Left ventricle myocardium inferior (tissue), 1 donor: Measurements from ENCODE around the gene ZCCHC2. TPM values are rescaled to one million over a fixed set of nuclear protein-coding genes. Genes with fewer than 3 reads are reported as not detected.

Source experiments
- DNase-seq: peaks from one replicate; pipeline ENCODE4 v3.0.0-alpha.2; 2020
- H3K27ac ChIP-seq: fragments of 200-600 bp; replicated peaks from 2 replicates; pipeline ENCODE4 v1.8.0; 2021
- H3K27me3 ChIP-seq: fragments of 200-600 bp; 2 replicates; pipeline ENCODE4 v1.8.0; 2021; ENCODE audit warnings: low read depth
- H3K36me3 ChIP-seq: fragments of 200-600 bp; 2 replicates; pipeline ENCODE4 v1.8.0; 2021
- H3K4me1 ChIP-seq: fragments of 200-600 bp; 2 replicates; pipeline ENCODE4 v1.8.0; 2021
- H3K4me3 ChIP-seq: fragments of 200-600 bp; 2 replicates; pipeline ENCODE4 v1.8.0; 2021; ENCODE audit warnings: mild to moderate bottlenecking, moderate library complexity
- H3K9me3 ChIP-seq: fragments of 200-600 bp; replicated peaks from 2 replicates; pipeline ENCODE4 v1.8.0; 2021
- intact Hi-C: fragments of 100-400 bp; cut with micrococcal nuclease; formaldehyde crosslinking; loops from one replicate; pipeline ENCODE4 v1.11.0; 2022
- total RNA-seq: library from RNA; stranded (reverse); fragmentation: NEBNext Ultra II Directional; extraction: Animal tissue kit (Norgen Biotek cat#: 25700); gene quantifications from one replicate; pipeline ENCODE4 v1.2.1, GENCODE V29; 2021
- TF ChIP-seq, protein P1 (sequence below): fragments of 200-600 bp; IDR thresholded peaks from 2 replicates; pipeline ENCODE4 v1.8.0; 2021; ENCODE audit warnings: antibody characterized with exemption, mild to moderate bottlenecking, borderline replicate concordance
- donor health status: DM: no; HTN: yes; CAD: no; lungs with severe emphysema.

ZCCHC2 gene
- total RNA-seq, 1 donor from 2014 or later, result 13.1 TPM

DNA sequence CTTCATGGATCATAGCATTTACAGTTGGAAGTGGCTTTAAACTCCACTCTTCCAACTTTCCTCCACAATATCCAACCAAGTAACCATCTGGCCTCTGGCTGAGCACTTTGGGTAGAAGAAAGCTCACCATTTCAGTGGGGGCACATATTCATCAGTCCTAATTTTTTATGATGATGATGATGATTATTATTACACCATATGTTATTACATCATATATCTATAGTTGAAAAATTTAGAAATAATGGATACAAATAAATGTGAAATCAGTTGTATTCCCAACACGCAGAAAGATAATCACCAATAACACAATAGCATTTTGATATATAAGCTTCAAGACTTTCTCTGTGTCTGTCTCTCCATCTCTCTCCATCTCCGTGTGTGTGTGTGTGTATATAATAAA is 26.6 kb upstream of the ZCCHC2 start:
- intact Hi-C loops, result no loop called here

DNA sequence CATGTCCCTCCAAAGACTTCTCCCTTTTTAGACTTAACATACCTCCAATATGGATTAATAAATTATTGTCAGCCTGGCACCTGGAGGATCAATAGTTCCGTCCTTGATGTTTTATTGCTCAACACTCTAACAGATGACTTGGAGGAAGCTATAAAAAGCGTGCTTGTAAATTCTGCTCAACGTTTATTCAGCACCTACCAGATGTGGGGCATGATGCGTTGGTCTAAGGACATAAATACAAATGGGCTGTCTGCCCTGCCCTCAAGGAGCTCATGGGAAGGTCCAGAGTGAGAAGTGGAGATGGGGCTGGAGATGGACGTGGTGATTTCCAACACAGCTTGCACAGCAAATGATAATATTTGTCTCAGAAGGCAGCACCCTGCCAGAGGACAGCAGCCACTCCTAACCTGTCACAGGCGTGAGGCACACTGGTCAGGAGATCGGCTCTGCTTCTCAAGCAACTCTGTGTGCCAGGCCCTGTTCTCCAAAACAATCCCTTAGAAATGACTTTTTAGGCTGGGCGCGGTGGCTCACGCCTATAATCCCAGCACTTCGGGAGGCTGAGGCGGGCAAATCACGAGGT is 25.5 kb upstream of the ZCCHC2 start:
- H3K4me1 ChIP-seq, result no peaks in the 10 kb centered on the region
- no peak for DNase-seq
- intact Hi-C loops, result no loop called here
- H3K36me3 ChIP-seq, result no peaks in the 10 kb centered on the region
- H3K9me3 ChIP-seq, result no peaks in the 10 kb centered on the region
- H3K27ac ChIP-seq, result no peak overlapping the region
- TF ChIP-seq, protein P1, sequence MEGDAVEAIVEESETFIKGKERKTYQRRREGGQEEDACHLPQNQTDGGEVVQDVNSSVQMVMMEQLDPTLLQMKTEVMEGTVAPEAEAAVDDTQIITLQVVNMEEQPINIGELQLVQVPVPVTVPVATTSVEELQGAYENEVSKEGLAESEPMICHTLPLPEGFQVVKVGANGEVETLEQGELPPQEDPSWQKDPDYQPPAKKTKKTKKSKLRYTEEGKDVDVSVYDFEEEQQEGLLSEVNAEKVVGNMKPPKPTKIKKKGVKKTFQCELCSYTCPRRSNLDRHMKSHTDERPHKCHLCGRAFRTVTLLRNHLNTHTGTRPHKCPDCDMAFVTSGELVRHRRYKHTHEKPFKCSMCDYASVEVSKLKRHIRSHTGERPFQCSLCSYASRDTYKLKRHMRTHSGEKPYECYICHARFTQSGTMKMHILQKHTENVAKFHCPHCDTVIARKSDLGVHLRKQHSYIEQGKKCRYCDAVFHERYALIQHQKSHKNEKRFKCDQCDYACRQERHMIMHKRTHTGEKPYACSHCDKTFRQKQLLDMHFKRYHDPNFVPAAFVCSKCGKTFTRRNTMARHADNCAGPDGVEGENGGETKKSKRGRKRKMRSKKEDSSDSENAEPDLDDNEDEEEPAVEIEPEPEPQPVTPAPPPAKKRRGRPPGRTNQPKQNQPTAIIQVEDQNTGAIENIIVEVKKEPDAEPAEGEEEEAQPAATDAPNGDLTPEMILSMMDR, result no peak
- H3K4me3 ChIP-seq, result no peak overlapping the region
- H3K27me3 ChIP-seq, result no peaks in the 10 kb centered on the region

More for the DNA sequence above, 26.6 kb upstream of the ZCCHC2 start:
- no peak overlapping the region for H3K4me3 ChIP-seq
- no peaks in the 10 kb centered on the region for H3K4me1 ChIP-seq
- no peaks in the 10 kb centered on the region for H3K27me3 ChIP-seq
- H3K27ac ChIP-seq, result no peak overlapping the region
- H3K36me3 ChIP-seq, result no peaks in the 10 kb centered on the region
- TF ChIP-seq, protein P1, result no peak
- DNase-seq, result no peak
- no peaks in the 10 kb centered on the region for H3K9me3 ChIP-seq

DNA sequence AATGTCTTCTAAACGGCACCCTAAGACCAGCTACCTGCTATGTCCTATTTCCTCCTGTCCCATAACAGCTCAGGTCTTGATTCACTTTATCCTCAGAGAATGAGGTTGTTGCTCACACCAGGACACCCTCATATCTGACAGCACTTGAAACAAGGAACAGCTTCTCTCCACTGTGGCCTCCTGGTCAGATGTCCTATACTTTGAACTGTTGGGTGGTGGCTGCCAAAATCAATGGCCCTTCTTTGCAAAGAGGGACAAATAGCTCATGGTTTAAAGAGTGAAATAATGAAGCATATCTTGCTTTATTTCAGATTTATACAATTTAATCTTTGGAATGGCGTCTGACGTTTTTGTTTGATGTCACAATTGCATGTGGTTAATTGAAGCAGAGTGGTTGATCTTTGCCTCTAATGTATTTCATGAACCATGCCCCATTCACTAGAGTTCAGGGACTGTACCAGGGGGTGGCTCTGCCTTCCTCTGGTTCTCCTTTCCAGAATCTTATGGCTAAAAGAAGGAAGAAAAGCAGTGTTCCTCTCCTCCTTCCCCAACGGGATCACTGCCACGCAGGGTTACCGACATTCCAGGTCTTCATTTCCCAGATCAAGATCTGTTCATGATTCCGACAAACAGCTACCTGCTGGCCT is 24.1 kb upstream of the ZCCHC2 start:
- Histone ChIP-seq H3K4me3 (no peak overlapping the region), H3K36me3 (no peaks in the 10 kb centered on the region), H3K27ac (no peak overlapping the region), H3K4me1 (no peaks in the 10 kb centered on the region), H3K27me3 (no peaks in the 10 kb centered on the region), H3K9me3 (no peaks in the 10 kb centered on the region)
- DNase-seq, result no peak
- intact Hi-C loops, result no loop called here
- TF ChIP-seq, protein P1, result no peak

- no peaks in the 10 kb centered on the region for H3K4me1 ChIP-seq
- no peak overlapping the region for H3K27ac ChIP-seq
- H3K27me3 ChIP-seq, result no peaks in the 10 kb centered on the region
- no peak overlapping the region for H3K4me3 ChIP-seq
- no peaks in the 10 kb centered on the region for H3K36me3 ChIP-seq
- DNase-seq, result no peak
- TF ChIP-seq, protein P1, result no peak
- intact Hi-C loops, result no loop called here
- no peaks in the 10 kb centered on the region for H3K9me3 ChIP-seq
Observed at GRCh38 chr18:62499263-62499650, 23.6 kb upstream of the ZCCHC2 start.

- Histone ChIP-seq H3K9me3 (no peaks in the 10 kb centered on the region), H3K4me3 (no peak overlapping the region), H3K27ac (no peak overlapping the region), H3K4me1 (no peaks in the 10 kb centered on the region), H3K27me3 (no peaks in the 10 kb centered on the region), H3K36me3 (no peaks in the 10 kb centered on the region)
- intact Hi-C loops, result no loop called here
- TF ChIP-seq, protein P1, result no peak
- no peak for DNase-seq
Observed at GRCh38 chr18:62500174-62500573, 22.7 kb upstream of the ZCCHC2 start.
